ENCODE measurements around the gene GOLGA6A.

Gene GOLGA6A

GRCh38 chr15:74035121-74036017, 47.0 kb downstream of the GOLGA6A start:
- no peak for DNase-seq

DNA sequence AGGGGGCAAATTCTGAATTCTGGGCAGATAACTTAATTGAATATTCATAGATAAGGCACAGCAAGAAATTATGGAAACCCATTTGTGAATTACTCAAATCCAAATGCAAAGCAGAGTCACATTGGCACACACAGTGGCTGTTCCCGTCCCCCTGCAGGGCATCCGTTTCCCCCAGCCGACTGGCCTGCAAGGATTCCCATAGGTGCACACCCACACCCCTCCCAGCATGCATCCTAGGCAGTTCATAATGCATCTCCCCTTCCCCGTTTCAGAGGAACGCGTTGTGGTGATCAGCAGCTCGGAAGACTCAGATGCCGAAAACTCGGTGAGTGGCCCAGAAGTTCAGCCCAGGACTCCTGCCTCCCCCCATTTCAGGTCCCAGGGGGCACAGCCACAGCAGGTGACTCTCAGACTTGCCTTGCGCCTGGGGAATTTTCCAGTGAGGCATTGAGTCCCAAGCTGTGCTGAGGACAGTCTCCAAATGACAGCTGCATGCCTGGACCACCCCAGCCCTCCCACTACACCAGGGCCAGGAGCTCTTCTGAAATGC, 48.1 kb downstream of the GOLGA6A start:
- DNase-seq: no peak

DNA sequence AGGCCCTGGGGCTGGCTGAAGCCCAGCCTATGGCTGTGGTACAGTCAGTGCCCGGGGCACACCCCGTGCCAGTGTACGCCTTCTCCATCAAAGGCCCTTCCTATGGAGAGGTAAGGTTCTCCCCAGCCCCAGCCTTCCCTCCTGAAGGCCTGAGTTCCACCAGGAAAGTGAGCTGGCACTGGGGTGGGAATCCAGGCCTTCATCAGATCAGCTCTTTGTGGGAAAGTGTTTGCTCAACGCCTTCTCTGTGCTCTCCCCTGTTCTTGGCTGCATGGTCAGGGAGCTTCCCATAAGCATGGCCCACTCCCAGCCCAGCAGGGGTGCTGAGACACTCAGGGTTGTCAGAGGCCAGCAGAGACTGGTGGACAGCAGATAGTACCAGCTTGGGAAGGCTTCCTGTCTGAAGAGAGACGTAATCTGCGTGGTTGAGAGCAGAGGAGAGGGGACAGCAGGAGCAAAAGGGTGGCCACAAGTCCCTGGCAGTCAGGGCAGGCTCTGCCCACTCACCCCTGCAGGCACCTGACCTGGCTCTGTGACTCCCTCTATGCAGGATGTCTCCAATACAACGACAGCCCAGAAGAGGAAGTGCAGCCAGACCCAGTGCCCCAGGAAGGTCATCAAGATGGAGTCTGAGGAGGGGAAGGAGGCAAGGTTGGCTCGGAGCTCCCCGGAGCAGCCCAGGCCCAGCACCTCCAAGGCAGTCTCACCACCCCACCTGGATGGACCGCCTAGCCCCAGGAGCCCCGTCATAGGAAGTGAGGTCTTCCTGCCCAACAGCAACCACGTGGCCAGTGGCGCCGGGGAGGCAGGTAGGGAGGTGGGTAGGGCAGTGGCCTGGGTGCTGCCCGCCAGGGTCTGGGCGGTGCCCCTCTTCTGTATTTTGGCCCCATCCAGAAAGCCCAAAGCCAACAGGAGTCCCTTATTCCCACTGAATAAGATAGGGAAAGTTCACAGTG, 49.5 kb downstream of the GOLGA6A start:
- no peak for DNase-seq

DNA sequence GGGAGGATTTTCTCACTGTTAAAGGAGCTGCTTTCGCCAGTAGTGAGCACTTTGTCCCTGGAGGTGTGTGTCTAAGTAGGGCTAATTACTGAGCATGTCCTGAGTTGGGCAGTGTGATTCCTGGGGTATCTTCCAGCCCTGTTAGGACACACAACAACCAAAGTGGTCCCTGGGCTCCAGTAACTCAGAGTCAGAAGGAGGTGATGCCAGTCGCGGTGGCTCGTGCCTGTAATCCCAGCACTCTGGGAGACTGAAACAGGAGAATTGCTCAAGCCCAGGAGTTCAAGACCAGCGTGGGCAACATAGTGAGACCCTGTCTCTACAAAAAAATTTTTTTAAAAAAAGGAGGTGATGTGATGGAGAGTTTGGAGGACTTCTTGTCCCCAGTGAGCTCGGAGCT, 50.3 kb downstream of the GOLGA6A start:
- no peak for DNase-seq

DNA sequence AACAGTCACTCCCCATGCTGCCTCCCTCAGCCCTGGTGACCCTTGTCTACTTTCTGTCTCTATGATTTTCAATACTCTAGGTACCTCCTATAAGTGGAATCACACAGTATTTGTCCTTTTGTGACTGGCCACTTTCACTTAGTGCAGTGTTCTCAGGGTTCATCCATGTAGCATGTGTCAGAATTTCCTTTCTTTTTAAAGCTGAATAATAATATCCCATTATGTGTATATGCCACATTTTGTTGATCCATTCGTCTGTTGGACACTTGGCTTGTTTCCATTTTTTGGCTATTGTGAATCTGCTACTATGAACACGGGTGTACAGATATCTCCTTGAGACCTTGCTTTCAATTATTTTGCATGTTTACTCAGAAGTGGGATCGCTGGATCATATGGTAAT, 53.7 kb downstream of the GOLGA6A start:
- no peak for DNase-seq

DNA sequence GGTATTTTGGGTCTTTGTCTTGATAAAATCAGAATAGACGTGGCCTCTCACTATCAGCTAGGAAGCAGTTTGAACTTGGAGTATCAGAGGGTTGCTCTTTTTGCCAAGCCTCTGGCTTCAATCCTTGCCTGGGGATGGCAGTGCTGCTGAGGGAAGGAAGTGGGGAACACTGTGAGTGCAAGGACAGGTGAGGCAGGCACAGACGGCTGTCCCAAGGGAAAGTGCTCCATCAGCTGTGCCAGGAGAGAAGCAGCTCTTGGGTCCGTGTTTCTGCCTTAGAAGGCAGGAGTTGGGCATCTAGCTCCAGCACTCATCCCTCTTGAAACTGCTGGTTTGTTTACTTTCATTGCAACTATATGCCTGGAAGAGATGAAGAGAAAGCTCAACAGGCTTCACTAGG, 54.7 kb downstream of the GOLGA6A start:
- no peak for DNase-seq

- no peak for DNase-seq
Observed at GRCh38 chr15:74025436-74025835, 56.9 kb downstream of the GOLGA6A start.

DNA sequence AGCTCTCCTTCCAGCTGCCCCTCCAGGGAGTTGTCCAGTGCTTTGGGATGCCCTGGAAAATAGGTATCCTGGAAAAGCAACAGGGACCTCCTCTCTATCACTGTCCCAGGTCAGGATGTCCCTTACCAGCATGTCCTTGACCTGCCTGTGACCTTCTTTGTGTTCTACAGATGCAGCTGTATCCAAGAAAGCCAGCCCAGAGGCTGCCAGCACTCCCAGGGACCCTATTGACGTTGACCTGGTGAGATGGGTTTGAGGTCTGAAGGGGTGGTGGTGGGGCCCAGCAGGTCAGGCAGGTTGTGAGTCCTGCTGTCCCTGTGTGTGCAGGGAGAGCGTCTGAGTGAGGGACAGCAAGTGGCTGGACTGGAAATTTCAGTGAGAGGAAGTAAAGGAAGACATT, 57.7 kb downstream of the GOLGA6A start:
- DNase-seq: no peak

DNA sequence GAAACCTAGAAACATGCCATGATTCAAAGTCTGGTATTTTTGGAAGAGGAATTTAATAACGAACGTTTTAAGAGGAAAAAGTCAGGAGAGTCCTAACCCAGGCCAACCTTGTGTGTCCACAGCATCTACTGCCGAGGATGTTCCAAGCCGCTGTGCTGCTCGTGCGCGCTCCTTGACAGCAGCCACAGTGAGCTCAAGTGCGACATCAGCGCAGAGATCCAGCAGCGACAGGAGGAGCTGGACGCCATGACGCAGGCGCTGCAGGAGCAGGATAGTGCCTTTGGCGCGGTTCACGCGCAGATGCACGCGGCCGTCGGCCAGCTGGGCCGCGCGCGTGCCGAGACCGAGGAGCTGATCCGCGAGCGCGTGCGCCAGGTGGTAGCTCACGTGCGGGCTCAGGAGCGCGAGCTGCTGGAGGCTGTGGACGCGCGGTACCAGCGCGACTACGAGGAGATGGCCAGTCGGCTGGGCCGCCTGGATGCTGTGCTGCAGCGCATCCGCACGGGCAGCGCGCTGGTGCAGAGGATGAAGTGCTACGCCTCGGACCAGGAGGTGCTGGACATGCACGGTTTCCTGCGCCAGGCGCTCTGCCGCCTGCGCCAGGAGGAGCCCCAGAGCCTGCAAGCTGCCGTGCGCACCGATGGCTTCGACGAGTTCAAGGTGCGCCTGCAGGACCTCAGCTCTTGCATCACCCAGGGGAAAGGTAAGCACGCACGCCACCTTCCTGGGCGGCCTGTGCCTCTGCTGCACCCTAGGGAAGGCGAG, 59.5 kb downstream of the GOLGA6A start:
- no peak for DNase-seq
